Epidermal melanocyte (primary cell): ENCODE measurements around the gene MAD1L1.

Experiments used
- DNase-seq: peaks from one replicate; pipeline ENCODE4 v3.0.0; 2011; ENCODE audit warnings: low spot score; ENCODE audit not compliant: insufficient read length

Gene MAD1L1

DNA sequence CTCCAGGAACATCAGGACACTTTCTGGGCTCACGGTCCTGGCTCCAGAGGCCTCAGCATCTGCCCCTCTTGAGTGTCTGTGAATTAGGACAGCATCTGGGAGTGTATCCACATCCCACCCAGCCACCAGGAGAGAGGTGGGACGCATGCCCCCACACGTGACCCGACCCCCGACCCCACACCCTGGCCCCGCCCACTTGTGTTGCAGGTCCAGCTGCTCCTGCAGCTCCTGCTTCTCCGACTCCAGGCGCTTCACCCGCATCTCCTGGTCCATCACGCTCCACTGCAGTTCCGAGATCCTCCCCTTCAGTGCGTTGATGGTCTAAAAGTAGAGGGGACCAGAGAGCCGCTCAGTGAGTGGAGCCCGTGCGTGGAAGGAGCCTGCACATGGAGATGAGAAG lies 13.6 kb downstream of the MAD1L1 start:
- no peak for DNase-seq

DNA sequence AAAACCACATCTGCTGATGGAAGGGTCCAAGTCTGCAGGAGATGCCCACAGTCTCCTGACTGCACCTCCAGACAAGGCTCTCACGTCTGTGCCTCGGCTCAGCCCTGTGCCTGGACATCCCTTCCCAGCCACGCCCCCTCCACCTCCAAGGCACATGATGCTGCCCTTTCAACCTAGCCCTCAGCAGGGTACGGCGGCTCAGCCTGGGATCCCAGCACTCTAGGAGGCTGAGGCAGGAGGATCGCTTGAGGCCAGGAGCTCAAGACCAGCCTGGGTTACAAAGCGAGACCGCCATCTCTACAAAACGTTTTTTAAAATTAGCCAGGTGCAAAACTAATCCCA lies 14.3 kb downstream of the MAD1L1 start:
- no peak for DNase-seq

DNA sequence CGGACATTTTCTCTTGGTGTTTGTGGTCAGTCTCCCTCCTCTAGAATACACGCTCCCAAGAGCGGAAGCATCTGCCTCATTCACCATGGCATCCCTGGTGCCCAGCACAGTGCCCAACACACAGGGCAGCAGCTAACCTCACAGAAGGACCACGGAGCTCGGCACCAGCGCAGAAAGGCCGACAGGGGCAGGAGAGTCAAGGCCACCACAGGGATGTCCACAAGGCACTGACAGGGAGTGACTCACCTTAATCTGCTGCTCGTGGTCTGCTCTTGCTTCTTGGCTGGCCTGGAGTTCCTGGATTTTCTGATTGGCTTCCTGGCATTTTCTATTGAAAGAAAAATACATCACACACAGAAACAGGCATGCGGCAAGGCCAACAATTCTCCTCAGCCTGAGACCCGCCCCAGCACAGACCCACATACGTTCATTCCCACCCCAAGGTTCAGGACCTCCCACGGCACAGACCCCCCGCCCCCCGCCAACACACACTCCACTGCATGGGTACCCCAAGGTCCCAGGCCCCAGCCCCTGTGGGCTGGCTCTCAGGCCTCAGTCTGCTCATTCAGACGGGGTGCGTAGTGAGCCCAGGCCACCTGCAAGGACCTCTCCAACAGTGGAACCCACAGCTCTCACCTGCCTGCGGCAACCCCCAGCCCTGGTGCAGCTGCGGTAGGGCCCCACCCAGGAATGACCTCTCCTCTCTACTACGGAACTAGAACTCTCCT lies 14.9 kb downstream of the MAD1L1 start:
- DNase-seq: no peak

DNA sequence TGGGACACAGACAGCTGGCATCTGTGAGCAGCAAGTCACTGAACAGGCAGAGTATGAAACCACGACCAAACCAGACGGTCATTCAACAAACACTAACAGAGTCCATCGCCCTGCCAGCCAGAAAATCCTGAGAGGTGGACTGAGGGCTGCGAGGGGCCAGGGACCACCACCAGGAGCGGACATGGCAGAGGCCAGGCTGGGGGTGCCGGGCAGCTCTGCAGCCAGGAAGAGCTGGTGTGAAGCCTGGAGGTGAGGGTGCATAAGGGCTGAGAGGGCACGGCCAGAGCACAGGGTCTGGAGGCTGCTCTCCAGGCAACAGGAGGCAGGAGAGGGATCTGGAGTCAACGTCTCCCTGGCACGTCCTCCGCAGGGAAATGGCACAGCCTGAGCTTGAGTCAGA lies 15.5 kb downstream of the MAD1L1 start:
- no peak for DNase-seq

DNA sequence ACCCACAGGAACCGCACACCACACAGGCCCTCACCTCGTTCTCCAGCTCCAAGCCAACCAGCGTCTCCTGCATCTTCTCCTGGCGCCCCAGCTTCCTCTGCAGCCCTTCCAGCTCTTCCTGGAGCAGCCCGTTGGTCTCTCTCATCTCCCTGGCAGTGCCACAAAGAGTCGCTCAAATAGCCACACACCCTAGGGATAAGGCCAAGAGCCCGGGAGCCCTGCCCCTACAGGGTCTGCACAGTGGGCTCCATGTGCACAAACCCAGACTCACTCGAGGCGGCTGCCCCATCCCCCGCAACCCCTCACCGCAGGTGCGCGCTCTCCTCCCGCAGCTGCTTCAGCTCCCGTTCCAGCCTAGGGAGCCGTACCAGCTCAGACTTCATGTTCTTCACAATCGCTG lies 16.9 kb downstream of the MAD1L1 start:
- DNase-seq: no peak

DNA sequence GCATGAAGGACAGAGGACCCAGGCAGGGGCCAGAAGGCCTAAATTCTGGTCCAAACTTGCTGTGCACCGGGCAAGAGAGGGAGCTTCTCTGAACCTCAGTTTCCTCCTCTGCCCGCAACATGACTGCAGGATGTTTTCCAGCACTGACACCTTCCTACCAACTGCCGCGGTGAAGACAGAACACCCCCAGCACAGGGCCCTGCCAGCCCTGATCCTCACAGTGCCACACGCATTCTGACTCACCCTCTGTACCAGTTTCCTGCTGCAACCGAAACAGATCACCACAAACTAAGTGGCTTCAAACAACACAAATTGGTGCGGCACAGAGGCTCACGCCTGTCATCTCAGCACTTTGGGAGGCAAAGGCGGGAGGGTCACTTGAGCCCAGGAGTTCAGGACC lies 18.1 kb downstream of the MAD1L1 start:
- no peak for DNase-seq

DNA sequence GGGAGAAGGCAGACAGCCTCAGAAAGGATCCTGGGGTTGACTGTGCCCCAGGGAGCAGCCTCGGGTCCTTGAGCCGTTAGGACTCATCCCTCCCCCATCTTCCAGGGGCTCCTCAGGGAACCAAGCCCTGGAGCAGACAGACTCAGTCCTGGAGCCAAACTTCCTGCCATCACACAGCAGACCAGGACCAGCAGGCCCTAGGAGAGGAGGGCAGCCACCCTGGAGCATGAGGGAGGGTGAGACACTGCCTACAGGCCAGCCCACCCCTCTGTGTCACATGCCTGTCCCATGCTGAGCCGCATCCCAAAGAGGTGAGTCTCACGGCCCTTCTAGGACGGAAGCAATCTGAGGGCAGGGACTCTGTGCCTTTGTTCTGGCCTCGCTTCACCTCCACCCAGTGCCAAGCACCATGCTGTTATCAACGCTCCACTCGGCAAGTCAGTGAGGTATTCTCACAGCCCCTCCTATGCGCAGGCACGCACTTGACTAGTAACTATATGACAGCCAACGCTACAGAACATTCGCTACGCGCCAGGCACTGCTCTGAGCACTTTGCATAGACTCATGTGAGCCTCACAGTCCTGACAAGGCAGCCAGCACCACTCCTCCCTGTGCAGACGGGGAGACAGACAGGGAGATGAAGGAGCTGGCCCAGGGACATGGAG lies 19.1 kb downstream of the MAD1L1 start:
- DNase-seq: no peak

DNA sequence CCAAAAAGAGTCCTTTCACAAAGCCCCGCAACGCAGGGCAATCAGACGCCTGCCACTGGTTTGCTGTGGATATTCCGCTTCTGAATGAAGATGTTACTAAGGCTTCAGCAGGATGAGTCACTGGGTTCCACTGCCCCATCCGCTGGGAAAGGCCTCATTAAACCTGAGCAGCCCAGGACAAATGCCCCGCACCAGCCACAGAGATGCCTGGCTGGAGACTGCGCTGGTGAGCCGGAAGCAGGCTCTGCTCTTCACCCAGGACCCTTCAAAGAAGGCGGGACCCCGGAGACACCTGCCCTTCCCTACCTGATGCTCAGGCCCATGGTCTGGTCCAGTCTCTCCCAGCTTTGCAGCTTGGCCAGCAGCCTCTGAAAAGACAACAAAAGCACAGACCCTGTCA lies 19.8 kb downstream of the MAD1L1 start:
- DNase-seq: no peak

DNA sequence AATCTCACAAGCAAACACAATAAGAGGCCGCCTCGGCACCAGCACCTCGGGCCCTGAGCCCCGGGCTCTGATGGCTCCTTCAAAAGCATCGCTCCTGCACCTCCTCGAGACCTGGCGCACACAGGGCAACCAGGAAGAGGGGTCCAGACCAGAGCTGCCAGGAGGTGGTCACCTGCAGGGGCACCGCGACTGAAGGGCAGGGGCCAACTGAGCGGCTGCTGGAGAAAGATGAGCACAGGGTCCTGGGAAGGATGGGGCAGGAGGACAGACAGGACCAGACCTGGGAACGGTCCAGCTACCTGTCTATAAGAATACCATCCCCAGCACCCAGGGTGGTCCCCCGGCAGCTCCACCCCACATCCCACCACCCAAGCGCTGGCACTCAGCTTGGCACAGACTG lies 20.8 kb downstream of the MAD1L1 start:
- DNase-seq: no peak

DNA sequence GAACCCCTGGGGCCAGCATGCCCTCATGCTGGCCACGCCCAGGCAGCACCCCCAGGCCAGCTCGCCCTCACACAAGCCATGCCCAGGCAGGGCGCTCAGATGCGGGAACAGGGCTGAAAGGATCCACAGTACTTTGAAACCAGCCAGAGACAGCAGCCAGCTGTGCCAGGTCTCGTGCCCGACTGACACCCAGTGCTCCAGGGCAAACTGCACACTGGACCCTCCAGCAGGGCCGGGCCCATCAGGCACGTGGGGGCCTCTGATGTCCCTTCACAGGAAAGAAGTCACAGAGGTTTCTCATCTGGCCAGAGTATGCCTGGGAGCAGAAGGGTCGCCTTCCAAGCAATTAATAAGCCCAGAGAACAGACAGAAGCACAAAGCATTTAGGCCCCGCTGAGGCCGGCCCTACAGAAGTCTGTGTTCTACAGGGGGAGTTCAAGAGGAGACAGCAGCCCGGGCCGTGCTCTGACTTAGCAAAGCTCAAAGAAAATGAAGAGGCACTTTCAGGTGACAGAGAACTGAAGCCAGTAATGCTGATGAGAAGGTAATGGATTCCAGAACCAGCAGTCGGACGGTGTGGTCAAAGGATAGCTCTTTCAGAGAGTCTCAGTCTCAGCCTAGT lies 21.4 kb downstream of the MAD1L1 start:
- DNase-seq: peak; percentile 88

DNA sequence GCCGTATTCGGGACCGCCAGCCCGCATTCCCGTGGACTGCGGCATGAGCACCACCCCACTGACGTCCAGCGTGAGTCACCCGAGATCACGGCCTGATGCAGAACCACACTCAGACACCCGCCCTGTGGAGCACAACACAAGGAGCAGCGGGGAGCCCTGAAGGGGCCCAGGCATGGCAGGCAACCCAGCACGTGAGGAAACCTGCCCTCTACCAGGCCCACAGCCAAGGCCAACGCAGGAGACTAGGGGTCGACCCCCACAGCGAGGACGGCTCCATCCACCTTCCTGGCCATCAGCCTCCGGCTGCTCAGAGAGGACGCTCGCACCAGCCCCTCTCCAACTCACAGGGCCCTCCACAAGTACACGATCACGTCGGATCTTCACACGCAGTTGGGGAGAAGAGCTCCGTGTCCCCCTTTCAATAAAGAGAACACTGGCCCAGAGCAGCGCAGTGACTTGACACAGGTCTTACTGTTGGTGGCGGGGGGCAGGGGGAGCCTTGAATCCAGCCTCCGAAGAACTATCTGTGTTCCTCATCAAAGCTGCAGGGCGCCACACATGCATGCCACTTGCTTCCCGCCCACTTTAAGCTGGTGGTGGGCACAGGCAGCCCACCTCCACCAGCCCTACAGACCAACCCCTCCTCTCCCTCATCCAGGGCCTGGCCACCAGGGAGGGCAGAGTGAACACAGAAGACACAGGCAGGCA lies 22.0 kb downstream of the MAD1L1 start:
- DNase-seq: no peak

DNA sequence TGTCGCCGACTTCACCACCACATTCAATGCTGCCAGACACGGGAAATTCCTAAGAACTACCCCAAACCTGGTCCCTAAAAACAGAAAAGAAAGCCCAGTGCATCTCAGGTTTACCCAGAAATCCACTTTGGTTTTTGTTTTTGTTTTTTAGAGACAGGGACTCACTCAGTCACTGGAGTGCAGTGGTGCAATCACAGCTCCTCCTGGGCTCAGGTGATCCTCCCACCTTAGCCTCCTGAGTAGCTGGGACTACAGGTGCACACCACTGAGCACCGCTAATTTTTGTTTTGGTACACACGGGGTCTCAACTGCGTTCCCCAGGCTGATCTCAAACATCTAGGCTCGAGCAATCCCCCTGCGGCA lies 22.8 kb downstream of the MAD1L1 start:
- DNase-seq: no peak

DNA sequence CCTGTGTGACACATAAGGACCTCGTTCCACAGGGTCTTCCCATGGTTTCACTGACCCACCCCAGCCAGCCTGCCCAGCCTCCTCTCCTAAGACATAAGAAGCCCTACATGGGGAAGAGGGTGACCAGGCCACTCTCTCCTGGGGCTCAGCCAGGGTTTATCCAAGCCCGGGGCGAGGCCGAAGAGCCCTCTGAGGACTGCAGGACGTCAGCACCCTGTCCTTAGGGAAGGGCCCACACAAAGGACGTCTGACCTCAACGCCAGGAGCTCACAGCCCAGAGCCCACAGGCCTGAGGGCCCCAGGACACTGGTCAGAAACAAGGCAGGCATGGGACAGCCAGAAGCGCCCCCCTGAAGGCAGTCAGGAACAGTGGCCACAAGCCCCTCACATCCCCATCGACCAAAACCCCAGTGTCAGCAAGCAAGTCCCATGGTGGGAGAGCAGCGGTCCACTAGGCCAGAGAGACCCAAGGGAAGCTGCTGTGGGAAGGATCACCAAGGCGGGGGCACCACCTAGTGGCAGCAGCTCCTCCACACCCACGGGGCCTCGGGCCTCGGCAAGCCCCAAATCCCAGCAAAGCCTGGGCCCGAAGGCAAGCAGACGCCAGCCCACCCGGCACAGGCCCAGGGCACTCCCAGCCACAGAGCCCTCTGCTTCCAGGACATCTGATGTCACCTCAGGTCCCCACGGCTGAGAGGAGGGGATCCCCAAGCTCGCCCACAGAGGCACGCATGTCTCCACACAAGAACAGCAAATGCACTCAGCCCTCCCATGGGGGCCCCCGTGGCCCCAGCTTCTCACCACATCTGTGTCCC lies 23.4 kb downstream of the MAD1L1 start:
- peak; percentile 91 for DNase-seq

DNA sequence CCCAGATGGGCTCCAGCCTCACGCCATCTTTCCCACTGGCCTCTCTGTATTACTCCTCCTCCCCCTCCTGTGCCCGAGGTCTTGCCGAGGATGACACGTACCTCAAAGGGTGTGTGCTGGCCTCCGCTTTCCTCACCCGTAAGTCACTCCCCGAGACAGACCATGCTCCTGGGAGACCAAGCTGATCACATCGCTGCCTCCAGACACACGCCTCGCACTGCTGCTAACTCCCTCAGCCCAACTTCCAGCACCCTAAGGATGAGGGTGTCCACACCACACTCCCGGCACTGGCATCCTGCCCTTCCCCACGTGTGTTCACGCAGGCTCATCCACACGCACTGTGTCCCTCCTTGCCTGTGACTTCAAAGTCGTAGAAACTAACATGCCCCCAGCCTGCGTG lies 24.0 kb downstream of the MAD1L1 start:
- DNase-seq: no peak

DNA sequence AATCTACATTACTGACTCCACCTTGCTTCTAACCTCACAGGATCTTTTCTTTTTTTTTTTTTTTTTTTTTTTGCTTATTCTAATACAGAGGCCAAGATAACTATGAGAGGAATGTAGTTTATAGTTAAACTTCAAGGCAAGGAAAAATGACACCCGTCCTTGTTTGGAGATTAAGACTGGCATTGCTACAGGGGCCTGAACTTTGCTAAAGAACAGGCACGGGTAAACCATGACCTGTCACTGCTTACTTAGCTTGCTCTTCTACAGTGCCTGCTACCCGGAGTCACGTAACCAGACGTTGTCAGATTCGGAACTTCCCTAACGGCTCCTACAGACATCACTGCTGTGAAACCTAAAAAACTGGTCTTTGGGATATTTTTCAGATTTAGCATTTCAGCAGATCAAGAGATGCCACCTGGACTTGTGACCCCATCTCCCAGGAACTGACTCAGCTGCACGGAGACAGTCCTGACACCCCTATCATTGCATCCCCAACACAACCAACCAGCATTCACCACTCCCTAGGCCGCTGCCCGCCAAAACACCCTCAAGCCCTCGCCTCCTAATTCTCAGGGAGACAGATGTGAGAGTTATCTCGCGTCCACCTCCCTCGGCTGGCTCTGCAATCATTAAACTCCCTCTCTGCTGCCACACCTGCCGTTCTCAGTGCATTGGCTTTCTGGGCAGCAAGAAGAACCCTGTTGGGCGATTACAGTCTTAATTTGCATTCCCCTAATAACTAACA lies 27.5 kb downstream of the MAD1L1 start:
- DNase-seq: no peak

DNA sequence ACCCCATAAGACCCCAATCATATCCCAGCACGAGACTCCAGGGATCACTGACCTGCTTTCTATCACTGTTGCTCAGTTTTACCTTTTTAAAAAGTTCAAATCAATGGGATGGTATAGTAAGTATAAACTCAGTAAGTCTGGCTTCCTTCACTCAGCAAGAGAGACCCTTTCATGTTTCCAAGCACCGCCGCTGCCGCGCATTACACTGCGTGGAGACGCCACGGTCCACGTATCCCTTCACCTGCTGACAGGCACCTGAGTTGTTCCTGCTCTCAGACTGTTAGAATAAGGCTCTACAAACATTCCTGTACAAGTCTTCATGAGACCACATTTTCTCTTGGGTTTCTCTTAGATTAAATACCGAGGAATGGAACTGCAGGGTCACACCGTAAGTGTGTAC lies 28.3 kb downstream of the MAD1L1 start:
- DNase-seq: no peak

DNA sequence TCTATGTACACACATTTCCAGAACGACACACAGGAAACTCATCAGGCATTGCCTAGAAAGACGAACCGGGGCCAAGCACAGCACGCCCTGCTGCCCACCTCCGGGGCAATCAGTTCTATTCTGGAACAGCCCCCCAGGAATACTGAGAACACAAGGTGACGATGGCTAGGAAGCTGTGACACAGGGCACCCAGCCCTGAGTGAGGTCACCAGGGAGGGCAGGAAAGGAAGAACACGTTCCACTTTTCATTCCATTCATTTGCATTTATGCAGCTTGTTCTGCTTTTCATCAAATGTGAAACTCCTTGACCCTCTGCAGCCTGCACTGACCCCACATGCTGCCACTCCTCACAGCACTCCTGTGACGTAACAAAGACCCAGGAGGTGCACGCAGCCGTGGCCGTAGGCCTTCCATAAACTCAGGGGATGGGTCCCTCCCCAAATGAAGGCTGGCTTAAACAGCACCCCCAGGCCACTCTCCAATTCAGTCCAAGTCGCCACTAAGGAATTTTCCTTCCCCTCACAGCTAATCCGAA lies 28.9 kb downstream of the MAD1L1 start:
- DNase-seq: no peak

DNA sequence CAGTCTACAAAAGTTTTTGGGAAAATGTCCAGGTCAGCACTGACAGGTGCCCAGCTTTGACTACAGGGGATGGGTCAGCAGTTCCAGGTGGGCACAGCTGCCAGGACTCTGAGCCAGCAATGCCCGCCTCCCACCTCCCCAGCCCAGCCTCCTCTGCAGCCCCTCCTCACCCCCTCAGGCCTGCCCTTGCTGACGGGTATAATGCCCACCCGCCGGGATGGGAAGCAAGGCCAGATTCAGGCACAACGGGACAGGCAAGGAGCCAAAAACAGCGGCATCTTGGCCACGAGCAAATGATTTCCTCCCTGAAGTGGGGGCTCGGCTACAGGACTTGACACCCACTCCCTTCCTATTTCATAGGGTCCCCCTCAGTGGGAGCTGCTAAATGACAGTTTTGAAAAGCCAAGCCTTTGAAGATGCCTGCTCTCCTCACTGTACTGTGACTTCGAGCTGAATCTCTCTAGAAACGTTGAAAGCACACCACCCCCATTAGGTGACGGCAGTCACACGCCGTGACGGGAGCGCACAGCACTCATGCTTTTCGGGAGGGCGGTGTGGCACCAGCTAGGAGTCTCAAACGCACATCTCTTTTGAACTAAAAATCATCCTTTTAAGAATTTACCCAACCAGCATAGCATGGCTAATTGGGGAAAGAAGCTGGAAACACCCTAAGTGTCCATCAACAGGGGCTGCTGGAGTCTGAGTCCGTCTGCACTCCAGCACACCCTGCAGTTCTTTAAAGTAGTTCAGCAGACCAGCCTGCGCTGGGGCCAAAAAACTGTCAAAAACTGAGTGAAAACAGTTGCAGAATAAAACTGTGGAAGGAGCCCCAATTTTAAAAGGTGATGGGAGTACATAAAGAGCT lies 29.6 kb downstream of the MAD1L1 start:
- DNase-seq: no peak

DNA sequence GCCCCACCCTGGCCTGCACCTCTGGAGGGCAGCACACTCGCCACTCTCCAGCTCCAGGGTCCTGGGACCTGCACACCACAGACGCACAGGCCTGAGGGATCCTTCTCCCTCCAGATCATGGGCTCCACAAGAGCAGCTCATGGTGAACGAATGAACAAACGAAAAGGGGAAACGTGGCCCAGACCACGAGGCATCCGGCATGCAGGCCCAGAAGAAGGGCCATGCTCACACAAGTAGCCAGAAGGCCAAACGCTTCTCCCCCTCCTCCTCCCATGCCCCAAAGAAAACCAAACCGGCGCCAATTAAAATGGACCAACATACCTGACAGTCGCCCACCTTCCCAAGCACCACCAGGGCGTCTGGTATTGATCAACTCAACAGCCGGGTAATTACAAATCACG lies 30.4 kb downstream of the MAD1L1 start:
- DNase-seq: no peak
